Endothelial cell (in vitro differentiated cells): ENCODE measurements around the gene IFNW1. TPM values are rescaled to one million over a fixed set of nuclear protein-coding genes. Genes with fewer than 3 reads are reported as not detected.
A peak's percentile ranks its signal among the peaks of the same experiment; 100 is the strongest.

ENCODE experiments used
- DNase-seq: peaks from one replicate; pipeline ENCODE4 v3.0.0; 2021; ENCODE audit warnings: low spot score
- H3K27ac Mint-ChIP-seq: one replicate; pipeline ENCODE4 v1.8.0; 2021; ENCODE audit warnings: mixed read lengths, inconsistent platforms; ENCODE audit not compliant: unreplicated experiment
- H3K27me3 Mint-ChIP-seq: one replicate; pipeline ENCODE4 v1.8.0; 2021; ENCODE audit warnings: mild to moderate bottlenecking, moderate library complexity, mixed read lengths, inconsistent platforms; ENCODE audit not compliant: unreplicated experiment
- H3K36me3 Mint-ChIP-seq: one replicate; pipeline ENCODE4 v1.8.0; 2021; ENCODE audit warnings: mild to moderate bottlenecking, low read depth, mixed read lengths, inconsistent platforms; ENCODE audit not compliant: unreplicated experiment
- H3K4me1 Mint-ChIP-seq: one replicate; pipeline ENCODE4 v1.8.0; 2021; ENCODE audit warnings: mild to moderate bottlenecking, mixed read lengths, inconsistent platforms; ENCODE audit not compliant: unreplicated experiment
- H3K4me3 Mint-ChIP-seq: one replicate; pipeline ENCODE4 v1.8.0; 2021; ENCODE audit warnings: mild to moderate bottlenecking, mixed read lengths, inconsistent platforms; ENCODE audit not compliant: unreplicated experiment
- H3K9me3 Mint-ChIP-seq: one replicate; pipeline ENCODE4 v1.8.0; 2021; ENCODE audit warnings: mixed read lengths, inconsistent platforms; ENCODE audit not compliant: unreplicated experiment
- CTCF ChIP-seq: fragments of 200-600 bp; sonication (generic); IDR thresholded peaks from one replicate; pipeline ENCODE4 v1.5.0; 2021; ENCODE audit warnings: antibody characterized with exemption; ENCODE audit not compliant: unreplicated experiment
- total RNA-seq: library from RNA; stranded (reverse); fragmentation: NEBNext Ultra II Directional; extraction: Animal tissue kit (Norgen Biotek cat#: 25700); gene quantifications from one replicate; pipeline ENCODE4 v1.2.1, GENCODE V29; 2021; ENCODE audit not compliant: unreplicated experiment

IFNW1 gene
- total RNA-seq, 1 donor from 2014 or later, result not detected

GRCh38 chr9:21121079-21121478 lies 20.6 kb downstream of the IFNW1 start:
- Mint-ChIP-seq H3K4me3 (no peak overlapping the region), H3K27ac (no peak overlapping the region), H3K4me1 (peaks cover 28% of the 10 kb centered on the region), H3K36me3 (no peaks in the 10 kb centered on the region), H3K9me3 (no peaks in the 10 kb centered on the region), H3K27me3 (no peaks in the 10 kb centered on the region)
- no peak for DNase-seq
- no peak for TF ChIP-seq CTCF

DNA sequence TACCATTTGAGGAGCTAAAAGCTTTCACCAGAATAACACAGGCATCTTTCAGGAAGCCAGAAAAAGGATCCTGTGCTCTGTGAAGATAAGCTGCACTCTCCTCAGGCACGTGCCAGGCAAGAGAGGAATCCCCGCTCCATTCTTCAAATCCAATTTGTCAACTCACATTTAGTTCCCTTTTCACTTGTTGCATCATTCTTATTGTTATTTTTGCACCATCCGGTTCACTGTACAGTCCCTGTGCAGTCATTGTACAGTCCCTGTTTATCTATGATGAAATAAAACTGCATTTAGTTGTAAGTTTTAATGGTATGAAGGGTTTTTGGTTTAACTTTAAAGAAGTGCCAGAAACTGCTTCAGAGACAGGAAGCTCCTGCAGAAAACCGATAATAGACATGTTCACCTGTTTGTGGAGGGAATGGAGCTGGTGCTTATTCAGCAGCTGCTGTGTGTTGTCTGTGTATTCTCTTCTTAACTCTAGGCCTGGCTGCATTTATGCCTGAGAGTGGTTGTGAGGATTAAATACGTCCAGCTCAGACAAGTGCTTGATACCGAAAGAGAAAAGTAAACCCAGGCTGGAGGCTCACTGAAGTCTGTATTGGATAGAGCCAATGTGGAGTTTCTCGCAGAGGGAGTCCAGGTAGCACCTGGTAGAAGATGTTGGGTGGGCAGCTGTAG lies 22.4 kb downstream of the IFNW1 start:
- no peak overlapping the region for H3K4me3 Mint-ChIP-seq
- peak; percentile 15 for DNase-seq
- no peak for TF ChIP-seq CTCF
- no peaks in the 10 kb centered on the region for H3K9me3 Mint-ChIP-seq
- H3K4me1 Mint-ChIP-seq, result peaks cover 28% of the 10 kb centered on the region
- H3K27me3 Mint-ChIP-seq, result no peaks in the 10 kb centered on the region
- peak overlapping the region; percentile 45 for H3K27ac Mint-ChIP-seq
- no peaks in the 10 kb centered on the region for H3K36me3 Mint-ChIP-seq

DNA sequence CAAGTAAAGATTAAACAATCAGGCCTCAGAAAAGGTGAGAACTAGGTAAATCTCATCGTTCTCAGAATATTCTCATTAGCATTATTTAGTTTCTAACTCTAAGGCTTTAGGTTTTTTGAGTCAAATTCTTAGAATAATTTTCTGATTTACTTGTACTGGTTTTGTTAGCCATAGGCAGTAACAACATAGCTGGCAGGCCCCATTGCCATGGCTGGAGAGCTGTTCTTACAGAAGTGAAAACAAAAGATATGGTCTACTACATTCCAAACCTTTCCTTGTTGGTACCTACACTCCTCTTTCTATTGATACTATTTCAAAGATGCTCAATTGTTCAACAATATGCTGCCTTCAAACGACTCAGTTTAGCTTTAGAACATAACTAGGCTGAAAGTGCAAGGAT lies 27.3 kb downstream of the IFNW1 start:
- Mint-ChIP-seq H3K27me3 (no peaks in the 10 kb centered on the region), H3K9me3 (no peaks in the 10 kb centered on the region), H3K4me1 (peaks cover 20% of the 10 kb centered on the region), H3K27ac (no peak overlapping the region), H3K4me3 (no peak overlapping the region), H3K36me3 (no peaks in the 10 kb centered on the region)
- TF ChIP-seq CTCF, result no peak
- no peak for DNase-seq

GRCh38 chr9:21110708-21111576 lies 30.7 kb downstream of the IFNW1 start:
- Mint-ChIP-seq H3K9me3 (no peaks in the 10 kb centered on the region), H3K4me1 (peaks cover 6% of the 10 kb centered on the region), H3K27me3 (no peaks in the 10 kb centered on the region), H3K4me3 (no peak overlapping the region), H3K36me3 (no peaks in the 10 kb centered on the region), H3K27ac (no peak overlapping the region)
- peak; percentile 20 for DNase-seq
- TF ChIP-seq CTCF, result peak; percentile 63

GRCh38 chr9:21104787-21105186 lies 36.8 kb downstream of the IFNW1 start:
- Mint-ChIP-seq H3K4me1 (peaks cover 6% of the 10 kb centered on the region), H3K36me3 (no peaks in the 10 kb centered on the region), H3K4me3 (no peak overlapping the region), H3K9me3 (no peaks in the 10 kb centered on the region), H3K27ac (no peak overlapping the region), H3K27me3 (no peaks in the 10 kb centered on the region)
- DNase-seq, result no peak
- no peak for TF ChIP-seq CTCF
